NCI-H187 (cell line): ENCODE data around the gene ISM1.

ENCODE experiments used
- DNase-seq, 2 experiments: peaks; one replicate each; lab custom pipeline; 2025; lab: John Stamatoyannopoulos, UW

Gene ISM1

DNA sequence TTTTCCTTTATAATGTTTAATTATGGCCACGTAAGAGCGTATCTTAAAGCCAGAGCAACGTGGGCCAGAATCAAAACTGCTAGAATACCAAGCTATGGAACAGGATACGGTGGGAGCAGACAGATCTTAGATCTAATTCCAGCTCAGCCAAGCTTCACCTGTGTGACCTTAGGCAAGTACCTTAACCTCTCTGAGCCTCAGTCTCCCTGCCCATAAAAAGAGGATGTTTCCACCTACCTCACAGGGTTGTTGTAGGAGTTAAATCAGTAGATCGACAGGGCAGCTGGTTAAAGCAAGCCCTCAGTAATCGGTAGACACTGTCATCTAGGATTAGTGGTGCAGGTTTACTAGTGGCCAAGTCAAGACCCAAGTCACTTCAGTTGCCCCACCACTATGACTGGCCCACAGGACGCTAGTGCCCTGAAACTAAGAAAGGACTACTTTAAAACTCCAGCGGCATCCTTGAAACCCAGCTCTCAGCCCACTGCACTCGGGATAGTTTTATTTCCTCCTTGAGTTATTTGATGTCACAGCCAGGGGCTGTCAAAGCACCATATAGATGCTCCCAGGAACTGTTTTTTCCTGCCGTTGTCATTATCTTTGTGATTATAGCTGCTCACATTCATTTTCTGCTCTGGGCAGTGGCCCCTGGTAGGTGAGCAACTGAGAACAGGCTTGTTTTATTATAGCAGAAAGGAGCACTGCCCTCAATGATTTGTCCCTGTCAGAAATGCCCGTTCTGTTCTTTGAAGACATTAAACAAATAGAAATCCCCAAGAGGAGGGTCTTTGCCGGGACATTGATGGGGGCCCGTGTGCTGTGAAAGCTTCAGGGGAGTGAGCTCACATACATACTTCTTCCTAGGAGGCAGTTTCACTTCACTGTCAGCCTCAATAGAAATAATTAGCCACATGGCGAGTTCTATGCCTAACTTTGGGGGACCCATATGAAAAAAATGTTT lies 63.1 kb downstream of the ISM1 start:
- no peak for DNase-seq

DNA sequence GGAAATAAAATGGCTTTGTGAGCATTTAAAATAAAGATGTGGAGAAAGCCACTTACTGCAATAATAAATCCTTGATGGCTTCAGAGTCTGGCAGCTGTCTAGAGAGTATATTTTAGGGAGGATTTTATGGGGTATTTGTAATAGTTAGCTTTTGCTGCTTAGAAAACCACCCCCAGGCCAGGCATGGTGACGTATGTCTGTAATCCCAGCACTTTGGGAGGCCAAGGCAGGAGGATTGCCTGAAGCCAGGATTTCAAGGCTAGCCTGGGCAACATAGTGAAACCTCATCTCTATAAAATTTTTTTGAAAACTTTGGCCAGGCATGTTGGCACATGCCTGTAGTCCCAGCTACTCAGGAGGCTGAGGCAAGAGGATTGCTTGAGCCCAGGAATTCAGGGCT lies 63.8 kb downstream of the ISM1 start:
- no peak for DNase-seq

DNA sequence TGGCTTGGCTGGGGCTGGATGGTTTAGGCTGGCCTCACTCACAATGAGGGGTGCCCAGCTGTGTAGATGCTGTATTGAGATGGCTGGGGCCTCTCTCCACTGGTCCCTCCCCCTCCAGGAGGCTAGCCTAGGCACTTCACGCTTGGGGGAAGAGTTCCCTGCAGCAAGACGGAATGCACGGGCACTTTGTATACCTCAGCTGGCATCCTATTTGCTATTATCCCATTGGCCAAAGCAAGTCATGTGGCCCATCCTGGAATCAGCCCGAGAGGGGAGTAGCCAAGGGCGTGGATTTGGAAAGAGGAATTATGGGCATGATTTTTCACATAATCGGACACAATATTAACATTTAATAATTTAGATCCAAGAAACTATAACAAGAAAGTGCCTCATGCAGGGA lies 64.3 kb downstream of the ISM1 start:
- DNase-seq: no peak

DNA sequence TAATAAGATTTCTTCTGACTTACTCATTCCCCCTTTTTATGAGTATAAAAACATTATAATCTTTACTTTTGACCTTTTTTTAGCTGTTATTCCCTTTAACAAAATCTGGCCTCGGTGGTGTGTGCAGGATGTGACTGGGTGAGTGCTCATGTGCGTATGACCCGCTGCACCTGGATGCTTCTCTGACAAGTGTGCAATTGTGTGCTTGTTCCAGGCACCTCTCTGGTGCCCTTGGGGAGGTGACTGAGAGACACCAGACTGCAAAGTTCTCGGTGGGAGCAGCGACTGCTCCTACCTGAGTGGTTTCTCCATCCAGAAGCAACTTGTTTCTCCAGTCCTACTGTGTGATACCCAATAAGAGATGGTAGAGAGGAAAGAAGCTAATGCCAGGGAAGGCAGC lies 65.0 kb downstream of the ISM1 start:
- DNase-seq: no peak

DNA sequence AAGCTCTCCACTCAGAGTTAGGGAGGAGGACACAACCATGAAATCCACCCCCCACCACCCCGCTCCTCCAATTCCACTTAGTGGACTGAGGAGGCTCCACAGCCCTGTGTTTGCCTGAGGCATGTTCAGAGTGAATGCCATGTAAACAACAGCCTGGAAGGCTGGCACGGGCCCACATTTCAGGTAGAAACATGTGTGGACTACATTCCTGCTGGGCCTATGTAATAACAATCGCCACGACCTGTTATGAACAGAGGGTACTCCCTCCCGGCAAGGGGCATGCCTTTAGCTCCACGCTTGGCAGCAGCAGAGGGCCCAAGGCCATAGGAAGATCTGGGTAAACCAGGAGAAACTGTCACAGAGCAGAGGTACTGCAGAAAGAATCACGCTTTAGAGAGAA lies 65.5 kb downstream of the ISM1 start:
- DNase-seq: no peak

DNA sequence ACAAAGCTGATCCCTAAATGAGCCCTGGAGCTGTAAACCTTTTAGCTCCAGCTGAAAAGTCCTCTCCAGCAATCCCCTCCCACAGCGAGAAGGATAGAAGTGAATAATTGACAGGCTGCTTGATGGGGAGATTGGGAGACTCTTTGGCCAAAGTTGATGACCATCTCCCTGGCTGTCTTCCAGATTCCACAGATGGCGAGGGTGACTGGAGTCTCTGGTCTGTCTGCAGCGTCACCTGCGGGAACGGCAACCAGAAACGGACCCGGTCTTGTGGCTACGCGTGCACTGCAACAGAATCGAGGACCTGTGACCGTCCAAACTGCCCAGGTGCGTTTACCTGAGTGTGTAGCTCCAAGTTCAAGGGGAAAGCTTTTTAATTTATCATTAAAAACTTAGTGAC lies 67.3 kb downstream of the ISM1 start:
- no peak for DNase-seq

DNA sequence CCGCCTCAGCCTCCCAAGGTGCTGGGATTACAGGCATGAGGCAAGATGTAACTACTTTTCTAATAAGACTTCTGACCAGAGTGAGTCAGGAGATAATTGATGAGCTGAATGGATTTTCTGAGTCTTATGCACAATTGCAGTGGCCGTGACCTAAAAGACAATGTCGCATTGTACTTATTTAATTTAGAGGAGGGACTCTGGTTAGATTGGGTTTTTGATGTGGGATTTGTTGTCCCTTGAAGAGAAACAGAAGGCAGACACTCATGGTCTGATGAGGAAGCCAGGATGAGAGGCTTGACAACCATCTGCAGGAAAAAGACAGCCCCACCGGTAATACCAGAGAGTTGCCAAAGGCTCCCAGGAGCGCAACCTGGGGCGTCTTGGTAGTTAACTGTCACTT lies 68.0 kb downstream of the ISM1 start:
- no peak for DNase-seq

DNA sequence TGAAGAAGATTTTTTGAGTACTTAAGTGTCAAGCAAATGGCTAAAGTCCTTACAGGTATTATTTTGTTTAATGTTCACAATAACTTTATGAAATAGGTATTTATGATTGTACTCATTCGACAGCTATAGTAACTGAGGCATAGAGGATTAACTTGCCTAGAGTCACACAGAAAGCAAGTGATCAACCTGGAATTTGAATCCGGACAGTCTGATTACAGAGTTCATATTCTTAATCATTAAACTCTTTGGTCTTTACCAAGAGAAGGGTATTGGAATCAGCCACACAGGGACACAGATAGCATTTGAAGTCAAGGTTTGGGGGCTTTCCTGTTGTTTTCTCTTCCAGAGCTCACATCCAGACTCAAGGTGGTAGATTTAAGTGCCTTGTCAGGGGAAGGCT lies 69.7 kb downstream of the ISM1 start:
- no peak for DNase-seq

DNA sequence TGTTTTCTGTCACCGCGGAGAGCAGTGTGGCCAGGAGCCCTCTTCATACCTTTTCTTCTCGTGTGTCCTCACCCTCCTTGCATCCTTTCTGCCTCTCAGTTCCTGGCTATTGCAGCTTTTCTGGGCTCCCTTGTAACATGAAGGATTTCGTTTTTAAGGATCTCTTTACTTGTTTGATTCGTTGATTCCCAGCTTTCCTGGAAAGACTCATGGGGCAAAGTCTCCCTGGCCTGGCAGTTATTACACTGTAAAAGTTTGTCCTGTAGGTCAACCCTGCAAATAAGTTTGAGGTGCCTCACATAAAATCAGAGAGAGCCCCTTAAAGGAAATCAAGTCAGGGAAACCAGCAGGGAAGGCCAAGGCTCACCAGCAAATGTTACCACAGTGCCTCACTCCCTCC lies 70.1 kb downstream of the ISM1 start:
- DNase-seq: no peak

DNA sequence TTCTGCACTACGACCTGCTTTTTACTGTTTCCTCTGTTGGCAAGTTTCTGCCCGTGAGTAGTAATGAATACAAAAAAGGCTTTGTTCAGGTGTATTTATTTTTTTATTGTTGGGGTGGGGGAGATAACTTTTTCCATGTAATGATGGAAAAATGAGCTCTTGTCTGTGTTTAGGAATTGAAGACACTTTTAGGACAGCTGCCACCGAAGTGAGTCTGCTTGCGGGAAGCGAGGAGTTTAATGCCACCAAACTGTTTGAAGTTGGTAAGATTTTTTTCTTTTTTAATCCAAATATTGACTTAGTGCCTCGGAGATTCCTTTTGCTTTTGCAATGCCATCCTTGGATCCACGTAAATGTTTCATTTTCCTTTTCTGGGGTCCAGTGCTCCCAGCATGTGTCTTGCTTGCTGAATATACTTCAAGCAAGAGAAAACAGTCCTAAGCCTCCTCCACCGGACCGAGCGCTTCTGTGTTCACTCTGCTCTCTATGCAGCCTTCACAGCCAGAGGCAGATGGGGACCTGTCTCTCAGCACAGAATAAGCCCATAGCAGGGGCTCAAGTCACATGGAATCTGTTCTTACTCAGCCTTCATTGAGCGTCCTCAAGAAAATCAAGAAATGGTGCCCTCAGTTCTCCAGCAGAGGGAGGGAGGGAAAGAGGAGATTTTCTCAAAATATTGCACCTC lies 71.3 kb downstream of the ISM1 start:
- DNase-seq: no peak

DNA sequence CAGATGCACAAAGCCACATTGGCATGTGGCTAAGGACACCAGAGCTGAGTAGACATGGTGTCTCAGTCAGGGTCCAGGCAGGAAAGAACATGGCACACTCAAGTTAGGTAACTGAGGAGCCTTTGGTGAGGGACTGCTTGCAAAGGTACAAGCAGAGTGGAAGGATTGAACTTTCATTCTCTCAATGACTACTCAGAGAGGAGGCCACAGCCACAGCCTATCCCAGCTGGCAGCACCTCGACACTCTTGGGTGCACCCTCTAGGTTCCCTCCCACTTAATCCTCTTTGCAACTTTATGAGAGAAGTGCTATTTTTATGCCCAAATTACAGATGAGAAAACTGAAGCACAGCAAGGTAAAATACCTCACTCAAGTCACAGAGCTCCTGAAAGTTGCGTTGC lies 73.4 kb downstream of the ISM1 start:
- no peak for DNase-seq

DNA sequence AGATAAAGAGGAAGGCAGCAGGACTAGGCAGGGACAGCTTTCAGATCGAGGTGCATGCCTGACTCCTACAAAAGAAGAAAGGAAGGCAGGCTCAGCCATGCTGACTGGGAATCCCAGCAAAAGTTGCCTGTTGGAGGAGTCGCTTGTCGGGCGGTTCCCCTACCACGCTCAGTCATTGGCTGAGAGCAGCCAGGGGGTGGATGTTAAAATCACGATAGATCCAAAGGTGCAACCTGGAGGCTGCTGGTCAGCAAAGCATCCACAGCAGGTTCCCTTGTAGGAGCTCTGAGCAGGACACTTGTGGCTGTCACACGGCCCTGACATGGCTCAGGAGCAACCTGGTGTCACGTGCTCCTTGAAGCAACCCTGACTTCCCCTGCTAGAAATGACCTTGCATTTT lies 74.6 kb downstream of the ISM1 start:
- no peak for DNase-seq

DNA sequence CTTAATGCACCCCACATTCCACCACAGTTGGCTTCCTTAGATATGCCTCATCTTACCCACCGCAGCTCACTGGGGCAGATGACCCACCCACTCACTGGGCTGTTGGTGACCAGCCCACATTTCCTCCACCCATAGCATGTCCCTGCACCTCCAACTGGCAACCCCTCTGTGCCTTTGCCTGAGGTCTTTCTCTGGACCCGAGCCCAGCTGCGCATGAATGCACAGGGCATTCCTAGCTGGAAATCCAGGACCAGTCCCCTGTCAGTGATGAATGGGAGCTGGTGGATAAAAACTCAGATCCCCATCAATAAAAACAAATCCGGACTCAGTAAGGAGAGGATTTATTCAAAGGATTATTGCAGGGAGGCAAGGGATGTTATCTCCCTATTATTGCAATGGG lies 75.0 kb downstream of the ISM1 start:
- no peak for DNase-seq

DNA sequence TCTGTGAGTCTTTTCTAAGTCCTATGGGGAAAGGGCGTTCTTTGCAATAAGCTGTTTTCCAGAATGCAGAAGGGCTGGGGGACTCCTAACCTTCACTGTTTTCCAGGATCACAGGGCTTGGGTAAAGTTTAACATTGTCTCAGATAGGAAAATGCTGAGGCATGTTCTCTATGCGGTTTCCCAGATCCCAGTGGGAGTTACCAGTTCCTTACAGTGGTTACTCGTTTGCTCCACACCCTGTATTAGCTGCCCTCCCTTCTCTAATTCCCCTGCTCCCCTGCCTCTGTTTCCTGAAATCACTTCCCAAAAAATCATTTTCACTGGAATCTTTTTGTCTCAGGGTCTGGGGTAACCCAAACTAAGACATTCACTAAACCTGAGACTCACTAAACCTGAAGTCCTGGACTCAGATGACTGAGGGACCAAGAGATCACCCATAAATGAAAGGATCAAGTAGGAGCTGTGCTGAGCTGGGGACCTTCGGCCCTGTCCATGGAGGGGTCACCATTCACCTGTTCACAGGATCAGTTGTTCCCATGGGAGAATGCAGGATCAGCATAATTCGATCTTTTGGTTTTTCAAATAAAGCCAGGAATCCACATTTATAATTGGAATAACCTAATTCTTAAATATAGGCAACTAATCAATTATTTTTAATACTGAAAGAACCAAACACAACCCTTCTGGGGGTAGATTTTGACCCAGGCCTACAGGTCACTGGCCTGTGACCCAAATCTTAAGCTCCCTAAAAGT lies 76.2 kb downstream of the ISM1 start:
- no peak for DNase-seq

DNA sequence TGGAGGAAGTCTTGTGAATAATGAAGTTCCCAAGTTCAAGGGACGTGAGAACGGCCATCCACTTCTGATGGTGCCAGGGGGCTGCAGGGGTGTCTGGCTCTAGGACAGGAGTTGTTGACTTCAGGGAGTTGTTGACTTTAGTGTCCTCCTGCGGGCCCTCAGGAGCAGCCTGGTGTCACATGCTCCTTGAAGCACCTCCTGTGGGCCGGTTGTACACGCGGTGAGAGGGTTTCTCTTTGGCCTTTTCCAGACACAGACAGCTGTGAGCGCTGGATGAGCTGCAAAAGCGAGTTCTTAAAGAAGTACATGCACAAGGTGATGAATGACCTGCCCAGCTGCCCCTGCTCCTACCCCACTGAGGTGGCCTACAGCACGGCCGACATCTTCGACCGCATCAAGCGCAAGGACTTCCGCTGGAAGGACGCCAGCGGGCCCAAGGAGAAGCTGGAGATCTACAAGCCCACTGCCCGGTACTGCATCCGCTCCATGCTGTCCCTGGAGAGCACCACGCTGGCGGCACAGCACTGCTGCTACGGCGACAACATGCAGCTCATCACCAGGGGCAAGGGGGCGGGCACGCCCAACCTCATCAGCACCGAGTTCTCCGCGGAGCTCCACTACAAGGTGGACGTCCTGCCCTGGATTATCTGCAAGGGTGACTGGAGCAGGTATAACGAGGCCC lies 77.8 kb downstream of the ISM1 start:
- no peak for DNase-seq

DNA sequence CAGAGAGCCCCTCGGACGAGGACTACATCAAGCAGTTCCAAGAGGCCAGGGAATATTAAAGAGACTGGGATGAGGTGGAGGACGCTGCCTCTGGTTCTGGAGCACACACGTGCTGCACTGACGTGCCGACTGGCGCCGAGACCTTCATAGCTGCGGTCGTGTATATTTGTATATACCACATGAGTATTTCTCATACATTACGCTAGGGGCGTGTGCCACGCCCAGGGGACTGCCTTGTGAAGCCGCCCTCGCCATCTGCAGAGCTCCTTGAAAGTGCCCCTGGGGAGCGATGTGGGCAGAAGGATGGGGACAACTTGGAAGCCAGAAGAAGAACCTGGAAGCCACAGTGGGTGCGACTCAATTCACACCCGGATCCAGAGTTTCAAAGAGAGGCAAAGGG lies 78.3 kb downstream of the ISM1 start:
- no peak for DNase-seq

DNA sequence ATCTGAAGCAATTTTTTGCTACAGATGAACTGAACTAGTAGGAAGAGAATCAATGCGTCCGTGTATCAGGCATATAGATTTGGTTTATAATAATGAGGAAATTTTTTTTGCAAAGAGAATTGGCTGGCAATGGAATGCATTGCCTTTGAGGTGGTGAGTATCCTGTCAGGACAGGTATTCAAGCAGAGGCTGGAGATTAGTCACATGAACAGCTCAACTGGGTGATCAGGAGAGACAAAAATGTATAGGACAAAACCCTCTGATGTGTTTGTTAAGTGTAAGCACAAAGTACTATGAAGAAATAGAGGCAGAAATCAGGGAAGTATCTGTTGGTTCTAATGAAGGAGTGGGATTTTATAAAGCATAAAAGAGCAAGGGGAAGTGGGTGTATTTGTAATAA lies 80.5 kb downstream of the ISM1 start:
- DNase-seq: no peak

DNA sequence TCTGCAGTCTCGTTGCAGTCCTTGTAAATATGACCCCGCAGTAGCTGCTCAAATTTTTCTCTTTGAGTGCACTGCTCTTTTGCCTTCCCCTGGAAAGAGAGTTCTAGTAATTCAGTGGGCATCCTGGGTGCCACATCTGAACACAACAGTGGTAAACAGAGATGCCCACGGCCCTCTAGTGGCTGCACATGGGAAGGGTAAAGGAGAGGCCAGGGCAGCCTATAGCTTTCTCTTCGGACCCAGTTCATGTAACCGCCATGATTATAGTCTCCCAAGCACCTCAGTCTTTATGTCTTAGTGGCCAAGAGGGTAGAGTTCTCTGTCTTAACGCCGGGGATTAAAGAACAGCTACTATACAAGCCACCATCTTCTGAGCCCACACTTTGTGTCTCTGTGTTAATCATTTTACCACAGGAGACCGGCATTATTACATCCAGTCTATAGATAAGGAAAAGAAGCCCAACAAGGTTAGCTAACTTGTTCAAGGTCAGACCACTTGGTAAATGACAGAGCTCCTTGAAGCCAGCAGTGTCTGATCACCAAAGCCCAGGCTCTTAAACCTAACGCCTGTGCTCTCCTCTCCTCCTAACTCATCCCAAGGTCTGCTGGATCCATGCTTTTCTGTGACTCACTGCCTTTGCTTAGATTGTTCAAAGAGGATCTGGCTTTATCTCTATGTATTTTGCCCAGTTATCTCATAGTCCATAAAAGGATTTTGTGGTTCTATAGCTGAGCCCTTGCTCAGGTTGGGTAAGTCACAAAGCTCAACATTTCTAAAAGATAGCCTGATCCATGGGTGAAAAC lies 81.8 kb downstream of the ISM1 start:
- DNase-seq: no peak

DNA sequence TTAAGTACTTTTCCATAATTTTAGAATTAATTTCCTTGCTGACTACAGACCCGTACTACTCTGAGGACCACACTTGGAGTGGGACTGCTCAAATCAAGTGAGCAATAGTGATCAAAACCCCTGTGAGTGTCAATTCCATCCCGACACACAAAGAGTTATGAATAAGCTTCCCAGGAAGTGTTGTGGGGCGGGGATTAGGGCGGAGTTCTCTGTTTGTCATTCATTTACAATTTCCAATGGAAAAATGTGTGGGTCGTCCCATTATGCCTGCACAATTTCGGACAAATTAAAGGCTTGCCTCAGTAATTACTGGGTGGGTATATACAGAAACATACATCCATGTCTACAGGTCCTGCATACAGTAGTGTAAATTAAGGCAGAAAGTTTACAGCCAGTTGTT lies 84.2 kb downstream of the ISM1 start:
- DNase-seq: no peak

DNA sequence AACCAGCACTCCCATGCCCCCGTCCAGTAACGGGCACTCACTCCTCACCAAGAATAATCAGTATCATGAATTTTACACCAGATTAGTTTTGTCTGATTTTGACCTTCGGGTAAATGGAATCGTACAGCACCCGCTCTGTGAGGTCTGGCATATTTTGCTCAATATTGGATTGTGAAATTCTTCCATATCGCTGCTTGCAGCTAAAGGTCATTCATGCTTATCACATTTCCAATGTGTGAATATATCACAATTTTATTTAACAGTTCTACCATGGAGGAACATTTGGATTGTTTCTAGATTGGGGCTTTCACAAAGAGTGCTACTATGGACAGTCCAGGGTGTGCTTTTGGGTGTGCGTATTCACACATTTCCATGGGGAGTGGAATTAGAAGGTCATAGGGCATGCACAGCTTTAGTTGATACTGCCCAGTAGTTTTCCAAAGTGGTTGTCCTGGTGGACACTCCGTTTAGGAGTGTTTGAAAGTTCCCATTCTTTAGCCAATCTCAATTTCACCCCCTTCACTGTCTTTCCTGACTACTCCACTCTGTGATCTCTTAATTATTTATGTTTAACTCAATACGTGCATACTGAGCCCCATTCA lies 86.6 kb downstream of the ISM1 start:
- no peak for DNase-seq

DNA sequence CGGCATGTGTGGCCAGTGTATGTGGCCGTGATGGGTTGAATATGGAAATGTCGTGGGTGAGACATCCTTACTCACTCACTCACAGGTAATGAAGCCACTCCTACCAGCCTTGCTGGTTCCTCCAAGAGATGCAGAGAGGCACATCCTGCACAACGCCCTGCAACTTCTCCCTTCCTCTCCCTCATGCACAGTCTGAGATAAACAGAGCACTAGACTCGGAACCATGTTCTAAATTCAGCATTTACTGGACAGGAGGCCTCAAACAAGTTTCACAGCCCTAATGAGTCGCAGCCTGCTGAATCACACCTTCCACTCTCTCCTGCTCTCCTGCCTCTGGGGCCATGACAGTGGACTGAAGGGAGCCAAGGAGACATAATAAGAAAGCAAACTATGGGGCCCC lies 91.2 kb downstream of the ISM1 start:
- no peak for DNase-seq
